GM21825 (cell line): Measurements from ENCODE around the gene ABCA9.
"Not testable (repeated sequence)": the region's sequence is repeated elsewhere in the genome, so short reads cannot be mapped to it uniquely, and the experiment has no call there.

ENCODE experiments used
- ATAC-seq: cut with Tn5 transposase; IDR thresholded peaks from one replicate; pipeline ENCODE4 v1.9.1; 2021; ENCODE audit warnings: mild to moderate bottlenecking, moderate library complexity; ENCODE audit not compliant: unreplicated experiment

Gene ABCA9

GRCh38 chr17:69060822-69061221 is at the start of gene ABCA9:
TSS of gene ABCA9 (minus strand) at chr17:69060927. CDS start at chr17:69051126, 9,801 bp downstream.
- ATAC-seq, result no peak

GRCh38 chr17:69105907-69106730 is 45.4 kb upstream of the ABCA9 start:
- no peak for ATAC-seq

- no peak for ATAC-seq
Measured at GRCh38 chr17:69103557-69104233, 43.0 kb upstream of the ABCA9 start.

GRCh38 chr17:69098625-69099024 is 37.9 kb upstream of the ABCA9 start:
- no peak for ATAC-seq

- ATAC-seq, result no peak
Measured at GRCh38 chr17:69096541-69096940, 35.8 kb upstream of the ABCA9 start.

- ATAC-seq, result no peak
Measured at GRCh38 chr17:69093995-69094394, 33.3 kb upstream of the ABCA9 start.

GRCh38 chr17:69093279-69093789 is 32.6 kb upstream of the ABCA9 start:
- no peak for ATAC-seq

- no peak for ATAC-seq
Measured at GRCh38 chr17:69090365-69090764, 29.6 kb upstream of the ABCA9 start.

GRCh38 chr17:69088643-69089200 is 28.0 kb upstream of the ABCA9 start:
- ATAC-seq, result no peak

GRCh38 chr17:69086641-69087040 is 25.9 kb upstream of the ABCA9 start:
- ATAC-seq, result no peak

GRCh38 chr17:69084911-69085310 is 24.2 kb upstream of the ABCA9 start:
- no peak for ATAC-seq

- no peak for ATAC-seq
Measured at GRCh38 chr17:69082696-69083095, 22.0 kb upstream of the ABCA9 start.

GRCh38 chr17:69078864-69079263 is 18.1 kb upstream of the ABCA9 start:
- ATAC-seq, result no peak

GRCh38 chr17:69075823-69076222 is 15.1 kb upstream of the ABCA9 start:
- ATAC-seq, result no peak

- ATAC-seq, result not testable (repeated sequence)
Measured at GRCh38 chr17:69073392-69073791, 12.7 kb upstream of the ABCA9 start.

GRCh38 chr17:69072803-69073256 is 12.1 kb upstream of the ABCA9 start:
- not testable (repeated sequence) for ATAC-seq

- ATAC-seq, result not testable (repeated sequence)
Measured at GRCh38 chr17:69071233-69071586, 10.5 kb upstream of the ABCA9 start.

- not testable (repeated sequence) for ATAC-seq
Measured at GRCh38 chr17:69070378-69071232, 9.9 kb upstream of the ABCA9 start.

- ATAC-seq, result no peak
Measured at GRCh38 chr17:69069226-69069750, 8.6 kb upstream of the ABCA9 start.

GRCh38 chr17:69067274-69068047 is 6.7 kb upstream of the ABCA9 start:
- ATAC-seq, result no peak
